GM12878 (cell line): Measurements from ENCODE around the gene KRT81. TPM values are rescaled to one million over a fixed set of nuclear protein-coding genes. Genes with fewer than 3 reads are reported as not detected.

Source experiments
- ATAC-seq: fragments of 200-7000 bp; cut with Tn5 transposase; 3 replicates; pipeline ENCODE4 v1.9.1; 2020; ENCODE audit warnings: mild to moderate bottlenecking, moderate library complexity
- BruUV-seq: library from RNA; stranded (reverse); fragments of 400-500 nt; replicated peaks from 2 replicates; lab custom pipeline; 2021; lab: Mats Ljungman, UMichigan
- CTCF ChIA-PET: fragments of 300-600 bp; sonication (Branson Sonifier 250); formaldehyde crosslinking; extraction: SDS; loops from one replicate; lab custom pipeline; 2021; ENCODE audit warnings: inconsistent platforms; lab: Yijun Ruan, JAX
- POLR2A ChIA-PET: fragments of 350-600 bp; formaldehyde crosslinking; extraction: SDS; loops from one replicate; lab custom pipeline; 2021; ENCODE audit warnings: inconsistent platforms; lab: Charles Lee
- RAD21 ChIA-PET: fragments of 300-600 bp; sonication (Branson Sonifier 250); formaldehyde crosslinking; loops from one replicate; lab custom pipeline; 2023; ENCODE audit warnings: antibody characterized with exemption; ENCODE audit not compliant: unreplicated experiment; lab: Charles Lee
- SMC1A ChIA-PET: fragments of 300-600 bp; sonication (Branson Sonifier 250); formaldehyde crosslinking; loops from one replicate; lab custom pipeline; 2023; ENCODE audit not compliant: unreplicated experiment, uncharacterized antibody; lab: Charles Lee
- DNase-seq: peaks from one replicate; pipeline ENCODE4 v3.0.0-alpha.2; 2011; ENCODE audit warnings: low read depth, low spot score
- FAIRE-seq: peaks from 3 replicates; lab custom pipeline; 2011; peaks lifted over from hg19 to GRCh38; lab: Jason Lieb, UNC
- H2AFZ ChIP-seq: 2 replicates; pipeline ENCODE4 v1.6.0; 2011; ENCODE audit warnings: low read depth, low read length, control low read depth; ENCODE audit not compliant: control insufficient read depth
- H3K27ac ChIP-seq: 2 replicates; pipeline ENCODE4 v1.5.1; 2011; ENCODE audit warnings: control low read depth; ENCODE audit not compliant: control insufficient read depth, insufficient read depth
- H3K27me3 ChIP-seq, 2 experiments: replicated peaks in 1 of 2; 2 replicates each; pipeline versions ENCODE4 v1.6.0 to v1.6.1; 2011; ENCODE audit warnings: low read length in 1 of 2; ENCODE audit not compliant: control insufficient read depth in 2 of 2, insufficient read depth in 2 of 2
- H3K36me3 ChIP-seq, 2 experiments: 2 replicates each; pipeline ENCODE4 v1.5.1; 2011; ENCODE audit warnings: low read length in 1 of 2; ENCODE audit not compliant: control insufficient read depth in 2 of 2, insufficient read depth in 2 of 2
- H3K4me1 ChIP-seq: 2 replicates; pipeline ENCODE4 v1.6.1; 2011; ENCODE audit warnings: mild to moderate bottlenecking, low read length, moderate library complexity, mixed read lengths; ENCODE audit not compliant: control insufficient read depth, insufficient read depth
- H3K4me2 ChIP-seq: 2 replicates; pipeline ENCODE4 v1.6.0; 2011; ENCODE audit warnings: control low read depth; ENCODE audit not compliant: control insufficient read depth, insufficient read depth
- H3K4me3 ChIP-seq: fragments of 200-600 bp; sonication (generic); 2 replicates; pipeline ENCODE4 v1.5.1; 2016
- H3K79me2 ChIP-seq: 2 replicates; pipeline ENCODE4 v1.6.0; 2011; ENCODE audit warnings: low read length; ENCODE audit not compliant: control insufficient read depth, insufficient read depth
- H3K9ac ChIP-seq: 2 replicates; pipeline ENCODE4 v1.8.0; 2011; ENCODE audit warnings: low read length, control low read depth, mixed read lengths; ENCODE audit not compliant: control insufficient read depth, insufficient read depth
- H3K9me3 ChIP-seq: replicated peaks from 3 replicates; pipeline ENCODE4 v1.5.1; 2011; ENCODE audit warnings: mild to moderate bottlenecking, low read length; ENCODE audit not compliant: control insufficient read depth, insufficient read depth
- H4K20me1 ChIP-seq: 2 replicates; pipeline ENCODE4 v1.6.0; 2011; ENCODE audit not compliant: control insufficient read depth, insufficient read depth
- CBFB ChIP-seq: IDR thresholded peaks from 2 replicates; pipeline ENCODE4 v1.6.1; 2016; ENCODE audit warnings: antibody characterized with exemption, low read depth
- CBX3 ChIP-seq: fragments of 200-600 bp; sonication (generic); IDR thresholded peaks from 2 replicates; pipeline ENCODE4 v1.6.1; 2016; ENCODE audit warnings: low read depth, borderline replicate concordance
- EZH2 ChIP-seq: IDR thresholded peaks from 2 replicates; pipeline ENCODE4 v1.6.1; 2012; ENCODE audit warnings: low read depth, mild to moderate bottlenecking, control low read depth, inconsistent platforms, low read length, borderline replicate concordance; ENCODE audit not compliant: control insufficient read depth
- KAT2A ChIP-seq: conservative IDR thresholded peaks from 2 replicates; pipeline ENCODE4 v1.6.1; 2011; ENCODE audit warnings: low read depth, low read length; ENCODE audit not compliant: control insufficient read depth
- MLLT1 ChIP-seq: fragments of 450-650 bp; IDR thresholded peaks from 2 replicates; pipeline ENCODE4 v1.6.1; 2016; ENCODE audit warnings: mild to moderate bottlenecking
- MTA2 ChIP-seq: fragments of 450-650 bp; IDR thresholded peaks from 2 replicates; pipeline ENCODE4 v1.6.1; 2016; ENCODE audit warnings: low read depth, mild to moderate bottlenecking, moderate library complexity
- MTA3 ChIP-seq: IDR thresholded peaks from 2 replicates; pipeline ENCODE4 v1.6.1; 2012; ENCODE audit warnings: low read length, inconsistent platforms, borderline replicate concordance
- SKIL ChIP-seq: fragments of 450-650 bp; IDR thresholded peaks from 2 replicates; pipeline ENCODE4 v1.6.1; 2017; ENCODE audit warnings: mild to moderate bottlenecking, low read depth, inconsistent platforms; ENCODE audit not compliant: poor library complexity, severe bottlenecking
- WGBS: methylation state at CpG from one replicate; pipeline ENCODE4 v1.1.6; 2016; ENCODE audit warnings: low lambda C conversion rate; ENCODE audit not compliant: insufficient replicate concordance, insufficient coverage; ENCODE audit errors: missing lambda C conversion rate; 5-methylcytosine and 5-hydroxymethylcytosine counted together
- in situ Hi-C: fragments of 300-500 bp; cut with MboI; formaldehyde crosslinking; loops from 9 replicates; pipeline ENCODE4 v1.14.3; 2018; ENCODE audit warnings: mixed read lengths
- intact Hi-C: fragments of 100-400 bp; cut with micrococcal nuclease; formaldehyde crosslinking; loops from one replicate; pipeline ENCODE4 v1.14.2; 2022; ENCODE audit not compliant: unreplicated experiment
- polyA plus RNA-seq, 11 experiments: library from polyadenylated mRNA; depleted of rRNA in 4 of 11; unstranded in 6 of 11; stranded (reverse) in 5 of 11; fragments of >200 nt; fragmentation: Nextera tagmentation in 4 of 11; fragmentation: Illumina TruSeq in 1 of 11; extraction: Ambion mirVana in 4 of 11; extraction: Trizol in 1 of 11; gene quantifications; 1 replicate in 1 of 11; 2 replicates in 10 of 11; pipeline versions ENCODE4 v1.2.1 to v1.2.3, GENCODE V29; 2011 to 2016; ENCODE audit warnings: inconsistent platforms in 2 of 11, missing spikeins in 2 of 11, low read depth in 1 of 11
- total RNA-seq, 4 experiments: library from RNA; depleted of rRNA in 3 of 4; stranded (reverse); fragments of >200 nt in 3 of 4; fragmentation: Illumina TruSeq in 1 of 4; extraction: Trizol in 1 of 4; gene quantifications; 2 replicates each; pipeline versions ENCODE4 v1.2.1 to v1.2.3, GENCODE V29; 2013 to 2021

The KRT81 gene
- total and polyA plus RNA-seq, 10 of the 15 experiments (the other 5 are each of a cell fraction or from before 2014, with no cell fraction given): 0.05 to 0.15 TPM; not detected in 8

GRCh38 chr12:52280796-52281560 lies 10.4 kb downstream of the KRT81 start:
- RAD21 ChIA-PET: interaction anchor here (1.0 to 1.3 kb wide), 2 partner anchors 60 to 67 kb away, joined by 3 to 4 read pairs; no protein-coding TSS in a partner anchor
- Histone ChIP-seq H3K27ac (no peak overlapping the region), H3K9me3 (no peaks in the 10 kb centered on the region), H3K4me1 (no peaks in the 10 kb centered on the region), H3K36me3 (no peaks in the 10 kb centered on the region), H2AFZ (no peak overlapping the region), H3K9ac (no peak overlapping the region), H3K79me2 (no peaks in the 10 kb centered on the region), H4K20me1 (no peaks in the 10 kb centered on the region), H3K4me3 (no peak overlapping the region), H3K4me2 (no peak overlapping the region), H3K27me3 (peaks cover 3% of the 10 kb centered on the region in 2 experiments; a peak in 2 of 4 replicates)
- CTCF ChIA-PET: interaction anchor here (0.8 to 6.4 kb wide), 13 partner anchors 10 to 109 kb away, joined by 3 to 84 read pairs (median 20); partner anchors contain the start of gene KRT81
- 31% methylated on average over 4 of the region's 4 CpGs for WGBS
- DNase-seq: no peak
- BruUV-seq: no TSS peak
- no peak for FAIRE-seq
- intact Hi-C loops (no loop called here), in situ Hi-C loops (no loop called here)
- ATAC-seq: no peak
- POLR2A ChIA-PET: no interaction called here
- no peak for TF ChIP-seq EZH2
- no peak for TF ChIP-seq CBFB
- TF ChIP-seq CBX3: no peak
- no peak for TF ChIP-seq MLLT1
- no peak for TF ChIP-seq KAT2A
- TF ChIP-seq MTA2: no peak
- no peak for TF ChIP-seq MTA3
- no peak for TF ChIP-seq SKIL
- SMC1A ChIA-PET: interaction anchor here (1.3 kb wide), 1 partner anchor 37 kb away, joined by 3 read pairs; no protein-coding TSS in a partner anchor
